Trophoblast cell (in vitro differentiated cells and primary cell): Measurements from ENCODE around the gene FIBCD1.

Source experiments
- DNase-seq, 2 donors: peaks; one replicate each; pipeline ENCODE4 v3.0.0-alpha.2; 2016
- H2AFZ ChIP-seq: 2 replicates; pipeline ENCODE4 v1.6.1; 2013; ENCODE audit warnings: low read length, moderate library complexity, mild to moderate bottlenecking; ENCODE audit not compliant: insufficient read depth, poor library complexity
- H2AK5ac ChIP-seq: 2 replicates; pipeline ENCODE4 v1.6.1; 2013; ENCODE audit warnings: mild to moderate bottlenecking, low read length
- H2BK120ac ChIP-seq: 2 replicates; pipeline ENCODE4 v1.6.1; 2013; ENCODE audit warnings: low read length, mild to moderate bottlenecking, moderate library complexity; ENCODE audit not compliant: insufficient read depth, poor library complexity
- H2BK12ac ChIP-seq: 2 replicates; pipeline ENCODE4 v1.6.1; 2013; ENCODE audit warnings: mild to moderate bottlenecking, low read length, moderate library complexity
- H2BK5ac ChIP-seq: 2 replicates; pipeline ENCODE4 v1.6.1; 2013; ENCODE audit warnings: low read length, low read depth, moderate library complexity, mild to moderate bottlenecking; ENCODE audit not compliant: poor library complexity
- H3K14ac ChIP-seq: 2 replicates; pipeline ENCODE4 v1.6.1; 2013; ENCODE audit warnings: mild to moderate bottlenecking, low read length
- H3K18ac ChIP-seq: 2 replicates; pipeline ENCODE4 v1.6.1; 2013; ENCODE audit warnings: mild to moderate bottlenecking, low read length
- H3K23ac ChIP-seq: 2 replicates; pipeline ENCODE4 v1.6.1; 2013; ENCODE audit warnings: low read length
- H3K27ac ChIP-seq: 2 replicates; pipeline ENCODE4 v1.5.1; 2013; ENCODE audit warnings: low read depth, mild to moderate bottlenecking, inconsistent platforms, low read length, moderate library complexity
- H3K27me3 ChIP-seq: 2 replicates; pipeline ENCODE4 v1.6.1; 2013; ENCODE audit warnings: inconsistent platforms, mild to moderate bottlenecking, low read length, moderate library complexity; ENCODE audit not compliant: insufficient read depth
- H3K36me3 ChIP-seq, 2 experiments: 1 replicate in 1 of 2; 2 replicates in 1 of 2; pipeline ENCODE4 v1.6.1; 2013; ENCODE audit warnings: low read length in 2 of 2, mild to moderate bottlenecking in 2 of 2, moderate library complexity in 1 of 2; ENCODE audit not compliant: insufficient read depth in 2 of 2, control insufficient read depth in 1 of 2
- H3K4ac ChIP-seq: 2 replicates; pipeline ENCODE4 v1.6.1; 2013; ENCODE audit warnings: low read depth, mild to moderate bottlenecking, low read length, moderate library complexity
- H3K4me1 ChIP-seq, 2 experiments: 1 replicate in 1 of 2; 2 replicates in 1 of 2; pipeline ENCODE4 v1.6.1; 2013; ENCODE audit warnings: low read length in 2 of 2, mild to moderate bottlenecking in 2 of 2, moderate library complexity in 1 of 2; ENCODE audit not compliant: insufficient read depth in 2 of 2, control insufficient read depth in 1 of 2
- H3K4me2 ChIP-seq: 2 replicates; pipeline ENCODE4 v1.6.1; 2013; ENCODE audit warnings: inconsistent platforms, mild to moderate bottlenecking, low read length, moderate library complexity
- H3K4me3 ChIP-seq: 2 replicates; pipeline ENCODE4 v1.5.1; 2013; ENCODE audit warnings: mild to moderate bottlenecking, low read depth, low read length, inconsistent platforms
- H3K79me1 ChIP-seq: one replicate; pipeline ENCODE4 v1.6.1; 2013; ENCODE audit warnings: low read length
- H3K79me2 ChIP-seq: 2 replicates; pipeline ENCODE4 v1.6.1; 2013; ENCODE audit warnings: low read length, mild to moderate bottlenecking; ENCODE audit not compliant: control insufficient read depth, insufficient read depth, poor library complexity
- H3K9ac ChIP-seq: 2 replicates; pipeline ENCODE4 v1.6.1; 2013; ENCODE audit warnings: mild to moderate bottlenecking, low read length
- H3K9me3 ChIP-seq: 2 replicates; pipeline ENCODE4 v1.6.1; 2013; ENCODE audit warnings: low read depth, mild to moderate bottlenecking, control low read depth, inconsistent platforms, low read length; ENCODE audit not compliant: insufficient read depth
- H4K12ac ChIP-seq: 2 replicates; pipeline ENCODE4 v1.6.1; 2013; ENCODE audit warnings: low read depth, mild to moderate bottlenecking, low read length, moderate library complexity
- H4K8ac ChIP-seq: 2 replicates; pipeline ENCODE4 v1.6.1; 2013; ENCODE audit warnings: low read depth, mild to moderate bottlenecking, low read length, moderate library complexity
- H4K91ac ChIP-seq: one replicate; pipeline ENCODE4 v1.6.1; 2013; ENCODE audit warnings: low read depth, mild to moderate bottlenecking, low read length, moderate library complexity
- WGBS: extraction: QIAGEN DNeasy Blood & Tissue Kit; methylation state at CpG from one replicate; pipeline ENCODE4 v1.1.7; 2013; ENCODE audit warnings: missing lambda C conversion rate; ENCODE audit not compliant: insufficient read length, insufficient coverage; ENCODE audit errors: extremely low coverage; 5-methylcytosine and 5-hydroxymethylcytosine counted together

The FIBCD1 gene

DNA sequence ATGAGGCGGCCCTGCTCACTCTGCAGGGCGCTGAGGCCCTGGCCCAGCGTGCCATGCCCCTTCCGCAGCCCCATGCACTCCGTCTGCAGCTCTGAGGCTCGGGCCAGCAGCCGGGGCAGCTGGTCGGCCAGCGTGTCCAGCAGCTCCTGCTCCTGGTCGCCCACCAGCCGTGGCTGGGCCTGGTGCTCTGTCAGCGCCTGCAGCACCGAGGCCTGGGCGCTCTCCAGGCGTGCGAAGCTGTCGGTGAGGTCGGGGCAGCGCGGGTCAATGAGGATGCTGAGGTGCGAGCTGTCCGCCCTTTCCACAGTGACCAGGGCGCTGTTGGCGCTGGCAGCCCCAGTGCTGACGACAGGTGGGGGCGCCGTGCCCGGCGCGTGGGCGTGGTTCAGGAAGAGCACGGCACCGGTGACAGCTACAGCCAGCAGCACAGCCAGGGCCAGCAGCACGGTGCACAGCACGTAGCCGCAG is 9.4 kb downstream of the FIBCD1 start:
- Histone ChIP-seq H3K36me3 (no peaks in the 10 kb centered on the region), H2AFZ (no peak overlapping the region), H4K12ac (no peak overlapping the region), H3K9me3 (no peaks in the 10 kb centered on the region), H3K18ac (no peak overlapping the region), H3K14ac (no peak overlapping the region), H3K4me1 (no peaks in the 10 kb centered on the region), H3K4me3 (no peak overlapping the region), H3K4ac (no peak overlapping the region), H2BK120ac (no peak overlapping the region), H2AK5ac (no peak overlapping the region), H3K23ac (no peak overlapping the region), H2BK5ac (no peak overlapping the region), H4K8ac (no peak overlapping the region), H2BK12ac (no peak overlapping the region), H3K79me2 (no peaks in the 10 kb centered on the region), H3K79me1 (no peaks in the 10 kb centered on the region), H4K91ac (no peak overlapping the region), H3K27me3 (no peaks in the 10 kb centered on the region), H3K9ac (no peak overlapping the region), H3K27ac (no peak overlapping the region), H3K4me2 (no peak overlapping the region)
- no peak for DNase-seq
- WGBS = no CpG with 5 or more reads among the region's 36 CpGs

GRCh38 chr9:130927995-130928900 is 10.8 kb downstream of the FIBCD1 start:
- Histone ChIP-seq H2BK12ac (no peak overlapping the region), H2BK120ac (no peak overlapping the region), H3K9me3 (no peaks in the 10 kb centered on the region), H3K23ac (no peak overlapping the region), H4K91ac (no peak overlapping the region), H3K14ac (no peak overlapping the region), H3K36me3 (no peaks in the 10 kb centered on the region), H3K18ac (no peak overlapping the region), H3K4me2 (no peak overlapping the region), H3K79me2 (no peaks in the 10 kb centered on the region), H2AFZ (no peak overlapping the region), H4K8ac (no peak overlapping the region), H3K9ac (no peak overlapping the region), H3K27ac (no peak overlapping the region), H3K4ac (no peak overlapping the region), H3K79me1 (no peaks in the 10 kb centered on the region), H3K4me1 (no peaks in the 10 kb centered on the region), H2AK5ac (no peak overlapping the region), H3K27me3 (no peaks in the 10 kb centered on the region), H4K12ac (no peak overlapping the region), H2BK5ac (no peak overlapping the region), H3K4me3 (no peak overlapping the region)
- no CpG with 5 or more reads among the region's 14 CpGs for WGBS
- DNase-seq = no peak

- H3K23ac ChIP-seq = no peak overlapping the region
- WGBS = no CpG with 5 or more reads among the region's 10 CpGs
Measured at GRCh38 chr9:130927338-130927737, 11.7 kb downstream of the FIBCD1 start.

GRCh38 chr9:130925050-130925678 is 13.9 kb downstream of the FIBCD1 start:
- WGBS = no CpG with 5 or more reads among the region's 19 CpGs
- no peaks in the 10 kb centered on the region for H3K4me1 ChIP-seq

More at GRCh38 chr9:130927338-130927737, 11.7 kb downstream of the FIBCD1 start:
- Histone ChIP-seq H2BK12ac (no peak overlapping the region), H3K36me3 (no peaks in the 10 kb centered on the region), H3K4me3 (no peak overlapping the region), H3K79me1 (no peaks in the 10 kb centered on the region), H4K12ac (no peak overlapping the region), H3K27ac (no peak overlapping the region), H3K9me3 (no peaks in the 10 kb centered on the region), H3K4me1 (no peaks in the 10 kb centered on the region), H2AFZ (no peak overlapping the region), H3K14ac (no peak overlapping the region), H3K18ac (no peak overlapping the region), H3K27me3 (no peaks in the 10 kb centered on the region), H2BK5ac (no peak overlapping the region), H3K4me2 (no peak overlapping the region), H2AK5ac (no peak overlapping the region), H4K8ac (no peak overlapping the region), H3K4ac (no peak overlapping the region), H3K9ac (no peak overlapping the region), H4K91ac (no peak overlapping the region), H3K79me2 (no peaks in the 10 kb centered on the region), H2BK120ac (no peak overlapping the region)
- DNase-seq = no peak

More at GRCh38 chr9:130925050-130925678, 13.9 kb downstream of the FIBCD1 start:
- Histone ChIP-seq H2AK5ac (no peak overlapping the region), H3K79me1 (no peaks in the 10 kb centered on the region), H3K4me3 (no peak overlapping the region), H3K4me2 (no peak overlapping the region), H3K14ac (no peak overlapping the region), H2BK12ac (no peak overlapping the region), H3K79me2 (no peaks in the 10 kb centered on the region), H3K27ac (no peak overlapping the region), H2BK120ac (no peak overlapping the region), H3K36me3 (no peaks in the 10 kb centered on the region), H3K27me3 (no peaks in the 10 kb centered on the region), H3K18ac (no peak overlapping the region), H4K91ac (no peak overlapping the region), H4K12ac (no peak overlapping the region), H2BK5ac (no peak overlapping the region), H3K23ac (no peak overlapping the region), H3K9me3 (no peaks in the 10 kb centered on the region), H3K4ac (no peak overlapping the region), H4K8ac (no peak overlapping the region), H3K9ac (no peak overlapping the region), H2AFZ (no peak overlapping the region)
- no peak for DNase-seq
